ACC112 (cell line): ENCODE results near the gene LAMA1.
"Not testable (repeated sequence)": the region's sequence is repeated elsewhere in the genome, so short reads cannot be mapped to it uniquely, and the experiment has no call there.

Experiments used
- H2AFZ ChIP-seq: fragments of 200-600 bp; sonication (generic); one replicate; pipeline ENCODE4 v1.6.0; 2017; ENCODE audit warnings: antibody characterized with exemption, low read length; ENCODE audit not compliant: unreplicated experiment
- H3K27ac ChIP-seq: fragments of 200-600 bp; sonication (generic); 2 replicates; pipeline ENCODE4 v1.5.1; 2014; ENCODE audit warnings: low read depth, mild to moderate bottlenecking, antibody characterized with exemption, low read length, moderate library complexity
- H3K27me3 ChIP-seq: fragments of 200-600 bp; sonication (generic); 2 replicates; pipeline ENCODE4 v1.6.1; 2014; ENCODE audit warnings: mild to moderate bottlenecking, antibody characterized with exemption, low read length, moderate library complexity, mixed read lengths; ENCODE audit not compliant: insufficient read depth
- H3K36me3 ChIP-seq: fragments of 200-600 bp; sonication (generic); 2 replicates; pipeline ENCODE4 v1.6.1; 2016; ENCODE audit warnings: mild to moderate bottlenecking, antibody characterized with exemption, low read length, moderate library complexity, mixed read lengths; ENCODE audit not compliant: insufficient read depth
- H3K4me1 ChIP-seq: fragments of 200-600 bp; sonication (generic); one replicate; pipeline ENCODE4 v1.6.1; 2016; ENCODE audit warnings: low read length, mixed read lengths; ENCODE audit not compliant: insufficient read depth, unreplicated experiment, control insufficient read depth
- H3K4me3 ChIP-seq: fragments of 200-600 bp; sonication (generic); 2 replicates; pipeline ENCODE4 v1.5.1; 2014; ENCODE audit warnings: mild to moderate bottlenecking, low read depth, low read length
- H3K79me2 ChIP-seq: fragments of 200-600 bp; sonication (generic); one replicate; pipeline ENCODE4 v1.6.0; 2016; ENCODE audit warnings: low read length; ENCODE audit not compliant: control insufficient read depth, unreplicated experiment, insufficient read depth

LAMA1 gene

GRCh38 chr18:6938403-6938802, 179.2 kb downstream of the LAMA1 start:
- not testable (repeated sequence) for H2AFZ ChIP-seq, H3K27ac ChIP-seq, H3K4me3 ChIP-seq, H3K36me3 ChIP-seq, H3K27me3 ChIP-seq, H3K79me2 ChIP-seq, H3K4me1 ChIP-seq

GRCh38 chr18:6938003-6938402, 179.6 kb downstream of the LAMA1 start:
- Histone ChIP-seq H3K4me3 (no peak overlapping the region), H3K27me3 (peaks cover 4% of the 10 kb centered on the region; the same call in 1 of the 2 replicates)

GRCh38 chr18:6934859-6935258, 182.7 kb downstream of the LAMA1 start:
- Histone ChIP-seq H3K27ac (no peak overlapping the region), H3K4me1 (no peaks in the 10 kb centered on the region), H2AFZ (no peak overlapping the region), H3K79me2 (no peaks in the 10 kb centered on the region), H3K27me3 (peaks cover 6% of the 10 kb centered on the region; the same call in 1 of the 2 replicates), H3K36me3 (no peaks in the 10 kb centered on the region), H3K4me3 (no peak overlapping the region)

More at GRCh38 chr18:6938003-6938402, 179.6 kb downstream of the LAMA1 start:
- peaks cover 4% of the 10 kb centered on the region; the same call in 1 of the 2 replicates for H3K36me3 ChIP-seq
- no peaks in the 10 kb centered on the region for H3K79me2 ChIP-seq
- H2AFZ ChIP-seq: no peak overlapping the region
- no peak overlapping the region for H3K27ac ChIP-seq
- no peaks in the 10 kb centered on the region for H3K4me1 ChIP-seq

GRCh38 chr18:6929370-6930102, 188.1 kb downstream of the LAMA1 start:
- H3K4me3 ChIP-seq: no peak overlapping the region
- no peak overlapping the region for H3K27ac ChIP-seq
- H2AFZ ChIP-seq: no peak overlapping the region
- H3K36me3 ChIP-seq: no peaks in the 10 kb centered on the region
- H3K27me3 ChIP-seq: peaks cover 3% of the 10 kb centered on the region; the same call in 1 of the 2 replicates
- H3K4me1 ChIP-seq: no peaks in the 10 kb centered on the region
- no peaks in the 10 kb centered on the region for H3K79me2 ChIP-seq

GRCh38 chr18:6928359-6928758, 189.2 kb downstream of the LAMA1 start:
- H3K4me1 ChIP-seq: no peaks in the 10 kb centered on the region
- peaks cover 3% of the 10 kb centered on the region; the same call in 1 of the 2 replicates for H3K27me3 ChIP-seq
- no peak overlapping the region for H2AFZ ChIP-seq
- no peak overlapping the region for H3K27ac ChIP-seq
- H3K79me2 ChIP-seq: no peaks in the 10 kb centered on the region
- H3K36me3 ChIP-seq: no peaks in the 10 kb centered on the region
- no peak overlapping the region for H3K4me3 ChIP-seq

GRCh38 chr18:6927153-6927552, 190.4 kb downstream of the LAMA1 start:
- Histone ChIP-seq H2AFZ (no peak overlapping the region), H3K27ac (no peak overlapping the region), H3K79me2 (no peaks in the 10 kb centered on the region), H3K27me3 (no peaks in the 10 kb centered on the region; the same call in 1 of the 2 replicates), H3K4me1 (no peaks in the 10 kb centered on the region), H3K4me3 (no peak overlapping the region), H3K36me3 (no peaks in the 10 kb centered on the region)

GRCh38 chr18:6923220-6923619, 194.4 kb downstream of the LAMA1 start:
- H3K27me3 ChIP-seq: peaks cover 13% of the 10 kb centered on the region; the same call in 1 of the 2 replicates
- H3K36me3 ChIP-seq: no peaks in the 10 kb centered on the region
- no peak overlapping the region for H2AFZ ChIP-seq
- H3K4me3 ChIP-seq: no peak overlapping the region
- no peaks in the 10 kb centered on the region for H3K4me1 ChIP-seq
- H3K27ac ChIP-seq: no peak overlapping the region
- H3K79me2 ChIP-seq: no peaks in the 10 kb centered on the region

- no peaks in the 10 kb centered on the region for H3K4me1 ChIP-seq
- no peak overlapping the region for H3K27ac ChIP-seq
- no peak overlapping the region for H2AFZ ChIP-seq
- H3K27me3 ChIP-seq: peaks cover 15% of the 10 kb centered on the region; the same call in 1 of the 2 replicates
- H3K79me2 ChIP-seq: no peaks in the 10 kb centered on the region
- H3K36me3 ChIP-seq: no peaks in the 10 kb centered on the region
- H3K4me3 ChIP-seq: no peak overlapping the region
Observed at GRCh38 chr18:6921571-6921970, 196.0 kb downstream of the LAMA1 start.

- H3K27me3 ChIP-seq: peaks cover 17% of the 10 kb centered on the region; the same call in 1 of the 2 replicates
- no peak overlapping the region for H3K4me3 ChIP-seq
- no peaks in the 10 kb centered on the region for H3K4me1 ChIP-seq
- H2AFZ ChIP-seq: no peak overlapping the region
- H3K27ac ChIP-seq: no peak overlapping the region
- no peaks in the 10 kb centered on the region for H3K36me3 ChIP-seq
- no peaks in the 10 kb centered on the region for H3K79me2 ChIP-seq
Observed at GRCh38 chr18:6920099-6920955, 197.3 kb downstream of the LAMA1 start.

GRCh38 chr18:6917072-6917471, 200.5 kb downstream of the LAMA1 start:
- H3K27ac ChIP-seq: no peak overlapping the region
- H3K27me3 ChIP-seq: peaks cover 24% of the 10 kb centered on the region
- H3K36me3 ChIP-seq: no peaks in the 10 kb centered on the region
- H2AFZ ChIP-seq: no peak overlapping the region
- no peaks in the 10 kb centered on the region for H3K4me1 ChIP-seq
- no peak overlapping the region for H3K4me3 ChIP-seq
- H3K79me2 ChIP-seq: no peaks in the 10 kb centered on the region
